HEK293 (cell line): ENCODE results near the gene MYO15B.

Experiments
- CTCF ChIA-PET: fragments of 350-600 bp; formaldehyde crosslinking; extraction: SDS; loops from one replicate; lab custom pipeline; 2021; ENCODE audit warnings: antibody characterized with exemption; lab: Yijun Ruan, JAX
- POLR2A ChIA-PET: fragments of 300-600 bp; formaldehyde crosslinking; extraction: SDS; loops from one replicate; lab custom pipeline; 2020; ENCODE audit warnings: antibody characterized with exemption, inconsistent platforms; lab: Yijun Ruan, JAX
- H3K27ac ChIP-seq: fragments of 200-500 bp; sonication (Bioruptor generic); 2 replicates; pipeline ENCODE4 v1.5.1; 2014; ENCODE audit warnings: low read depth, low read length, control low read depth, inconsistent platforms; ENCODE audit errors: extremely low read depth
- H3K36me3 ChIP-seq, 2 experiments: fragments of 200-500 bp in 1 of 2; sonication (Bioruptor generic) in 1 of 2; 1 replicate in 1 of 2; 2 replicates in 1 of 2; pipeline ENCODE4 v1.5.1; 2014 to 2017; ENCODE audit warnings: inconsistent platforms in 2 of 2, low read length in 2 of 2; ENCODE audit not compliant: control insufficient read depth in 2 of 2, insufficient read depth in 1 of 2
- H3K4me1 ChIP-seq: fragments of 200-500 bp; sonication (Bioruptor generic); 2 replicates; pipeline ENCODE4 v1.5.1; 2014; ENCODE audit warnings: mild to moderate bottlenecking, low read length, inconsistent platforms; ENCODE audit not compliant: control insufficient read depth, insufficient read depth
- H3K4me3 ChIP-seq: 2 replicates; pipeline ENCODE4 v1.5.1; 2011; ENCODE audit warnings: low read depth, mild to moderate bottlenecking, control low read depth, low read length, moderate library complexity
- H3K9me3 ChIP-seq: fragments of 200-500 bp; sonication (Bioruptor generic); 2 replicates; pipeline ENCODE4 v1.5.1; 2014; ENCODE audit warnings: low read depth, low read length, inconsistent platforms; ENCODE audit not compliant: control insufficient read depth, insufficient read depth
- KLF9 ChIP-seq: fragments of 450-650 bp; formaldehyde crosslinking; IDR thresholded peaks from 2 replicates; pipeline ENCODE4 v1.5.1; 2016; ENCODE audit warnings: missing biosample characterization, missing genetic modification characterization, low read depth
- PATZ1 ChIP-seq: fragments of 450-650 bp; formaldehyde crosslinking; IDR thresholded peaks from 2 replicates; pipeline ENCODE4 v1.5.1; 2016; ENCODE audit warnings: missing biosample characterization, missing genetic modification characterization
- PRDM2 ChIP-seq: fragments of 450-650 bp; formaldehyde crosslinking; IDR thresholded peaks from 2 replicates; pipeline ENCODE4 v1.5.1; 2016; ENCODE audit warnings: missing biosample characterization, missing genetic modification characterization, borderline replicate concordance
- ZEB2 ChIP-seq: fragments of 450-650 bp; formaldehyde crosslinking; IDR thresholded peaks from 2 replicates; pipeline ENCODE4 v1.5.1; 2016; ENCODE audit warnings: missing biosample characterization, missing genetic modification characterization
- ZNF132 ChIP-seq: fragments of 450-650 bp; formaldehyde crosslinking; IDR thresholded peaks from 2 replicates; pipeline ENCODE4 v1.5.1; 2017; ENCODE audit warnings: missing biosample characterization, missing genetic modification characterization, borderline replicate concordance
- ZNF239 ChIP-seq: fragments of 450-650 bp; formaldehyde crosslinking; IDR thresholded peaks from 2 replicates; pipeline ENCODE4 v1.5.1; 2016; ENCODE audit warnings: missing biosample characterization, missing genetic modification characterization
- ZNF274 ChIP-seq, 2 experiments: fragments of 200-500 bp in 1 of 2; fragments of 450-650 bp in 1 of 2; sonication (Bioruptor generic) in 1 of 2; formaldehyde crosslinking in 1 of 2; IDR thresholded peaks; 2 replicates each; pipeline versions ENCODE4 v1.5.1 to v1.6.1; 2014 to 2016; ENCODE audit warnings: borderline replicate concordance in 1 of 2, inconsistent platforms in 1 of 2, low read length in 1 of 2, missing biosample characterization in 1 of 2, missing genetic modification characterization in 1 of 2
- ZNF529 ChIP-seq: fragments of 450-650 bp; formaldehyde crosslinking; IDR thresholded peaks from 2 replicates; pipeline ENCODE4 v1.5.1; 2017; ENCODE audit warnings: missing genetic modification characterization, missing biosample characterization; ENCODE audit not compliant: insufficient replicate concordance
- ZNF701 ChIP-seq: fragments of 450-650 bp; formaldehyde crosslinking; IDR thresholded peaks from 2 replicates; pipeline ENCODE4 v1.5.1; 2016; ENCODE audit warnings: missing biosample characterization, missing genetic modification characterization
- ZSCAN5A ChIP-seq: fragments of 450-650 bp; formaldehyde crosslinking; IDR thresholded peaks from 2 replicates; pipeline ENCODE4 v1.5.1; 2016; ENCODE audit warnings: missing biosample characterization, missing genetic modification characterization

The MYO15B gene

GRCh38 chr17:75622076-75622475, 34.5 kb downstream of the MYO15B start:
- Histone ChIP-seq H3K27ac (no peak overlapping the region), H3K9me3 (no peaks in the 10 kb centered on the region), H3K4me1 (no peaks in the 10 kb centered on the region), H3K36me3 (peaks cover 0 to 12% of the 10 kb centered on the region in 2 experiments; a peak in 1 of 3 replicates), H3K4me3 (no peak overlapping the region)
- CTCF ChIA-PET = interaction anchor here (0.6 to 4.4 kb wide), 8 partner anchors 11 to 833 kb away, joined by 3 to 47 read pairs (median 6); partner anchors contain the start of gene SMIM5
- POLR2A ChIA-PET = interaction anchor here (1.9 kb wide), 1 partner anchor 11 kb away, joined by 5 read pairs; the partner anchor contains the start of gene SMIM5
- peak; percentile 62 for TF ChIP-seq KLF9 (tag by site-specific recombination)
- no peak for TF ChIP-seq PATZ1 (tag by site-specific recombination)

- POLR2A ChIA-PET = interaction anchor here (1.9 kb wide), 1 partner anchor 10 kb away, joined by 5 read pairs; the partner anchor contains the start of gene SMIM5
Measured at GRCh38 chr17:75622771-75623273, 35.2 kb downstream of the MYO15B start.

More at GRCh38 chr17:75622771-75623273, 35.2 kb downstream of the MYO15B start:
- H3K9me3 ChIP-seq = no peaks in the 10 kb centered on the region
- peaks cover 0 to 17% of the 10 kb centered on the region in 2 experiments; a peak in 1 of 3 replicates for H3K36me3 ChIP-seq
- CTCF ChIA-PET = interaction anchor here (0.6 to 5.0 kb wide), 7 partner anchors 10 to 140 kb away, joined by 3 to 50 read pairs (median 5); partner anchors contain the start of gene SMIM5
- TF ChIP-seq ZNF239 = no peak
- TF ChIP-seq ZNF274 (IDR thresholded peaks at IDR 0.05; ENCODE audit: low read length) = no peak
- no peak for TF ChIP-seq ZNF274 (tag by site-specific recombination; IDR thresholded peaks at IDR 0.05; ENCODE audit: borderline replicate concordance)
- TF ChIP-seq ZNF132 (tag by site-specific recombination) = no peak
- TF ChIP-seq PRDM2 = no peak
- TF ChIP-seq PATZ1 (tag by site-specific recombination) = no peak
- no peak for TF ChIP-seq ZSCAN5A (tag by site-specific recombination)
- TF ChIP-seq ZNF701 (tag by site-specific recombination) = no peak
- TF ChIP-seq ZNF529 = no peak
- no peak for TF ChIP-seq ZEB2 (tag by site-specific recombination)
- H3K4me3 ChIP-seq = no peak overlapping the region
- H3K4me1 ChIP-seq = no peaks in the 10 kb centered on the region
- no peak overlapping the region for H3K27ac ChIP-seq
